Testis (tissue), 2 donors: Measurements from ENCODE around the gene ASB8.

ENCODE experiments used
- CTCF ChIP-seq, 3 experiments: fragments of 450-650 bp in 2 of 3; fragments of 200-600 bp in 1 of 3; sonication (generic) in 1 of 3; IDR thresholded peaks; one replicate each; pipeline ENCODE4 v1.5.1; 2016 to 2019; ENCODE audit warnings: antibody characterized with exemption in 3 of 3, mild to moderate bottlenecking in 2 of 3, moderate library complexity in 1 of 3
- POLR2A ChIP-seq: fragments of 450-650 bp; IDR thresholded peaks from one replicate; pipeline ENCODE4 v1.6.1; 2017; ENCODE audit warnings: antibody characterized with exemption, mild to moderate bottlenecking, moderate library complexity

GRCh38 chr12:48175613-48176416 lies 18.5 kb upstream of the ASB8 start:
- no peak for TF ChIP-seq POLR2A
- no peak for TF ChIP-seq CTCF (IDR thresholded peaks at IDR 0.05)
